NK-92 treated with Interleukin-12 subunit alpha and Interleukin-12 subunit beta, amount 100 ng/mL, for 24 hours (cell line): Measurements from ENCODE around the gene C19orf25.
"Not testable (repeated sequence)": the region's sequence is repeated elsewhere in the genome, so short reads cannot be mapped to it uniquely, and the experiment has no call there.

ENCODE experiments used
- DNase-seq: peaks from one replicate; lab custom pipeline; 2025; lab: John Stamatoyannopoulos, UW

The C19orf25 gene

GRCh38 chr19:1512671-1513498, 33.9 kb upstream of the C19orf25 start, which contains the start of gene ADAMTSL5:
Gene ADAMTSL5 (minus strand): TSS chr19:1513019. CDS start chr19:1510943, 2,076 bp downstream.
- DNase-seq, result no peak

- DNase-seq, result no peak
Measured at GRCh38 chr19:1511318-1512317, 32.6 kb upstream of the C19orf25 start.

GRCh38 chr19:1510807-1511206, 31.8 kb upstream of the C19orf25 start:
- no peak for DNase-seq

- DNase-seq, result no peak
Measured at GRCh38 chr19:1510442-1510806, 31.4 kb upstream of the C19orf25 start.

GRCh38 chr19:1509602-1510441, 30.8 kb upstream of the C19orf25 start:
- no peak for DNase-seq

- no peak for DNase-seq
Measured at GRCh38 chr19:1508507-1508856, 29.5 kb upstream of the C19orf25 start.

GRCh38 chr19:1507763-1508506, 28.9 kb upstream of the C19orf25 start:
- no peak for DNase-seq

- no peak for DNase-seq
Measured at GRCh38 chr19:1507192-1507660, 28.2 kb upstream of the C19orf25 start.

GRCh38 chr19:1505991-1506881, 27.2 kb upstream of the C19orf25 start:
- no peak for DNase-seq

GRCh38 chr19:1505012-1505411, 26.0 kb upstream of the C19orf25 start:
- no peak for DNase-seq

- no peak for DNase-seq
Measured at GRCh38 chr19:1503925-1504773, 25.1 kb upstream of the C19orf25 start.

GRCh38 chr19:1503089-1503924, 24.3 kb upstream of the C19orf25 start:
- no peak for DNase-seq

GRCh38 chr19:1502433-1503088, 23.5 kb upstream of the C19orf25 start:
- no peak for DNase-seq

- no peak for DNase-seq
Measured at GRCh38 chr19:1501200-1501595, 22.2 kb upstream of the C19orf25 start.

- DNase-seq, result not testable (repeated sequence)
Measured at GRCh38 chr19:1499231-1499630, 20.2 kb upstream of the C19orf25 start.

GRCh38 chr19:1497578-1498235, 18.7 kb upstream of the C19orf25 start:
- DNase-seq, result no peak
